Activated B cell treated with CpG ODN at 0.5 μM for 24 hours (primary cell): ENCODE data around the gene TBC1D23. TPM values are rescaled to one million over a fixed set of nuclear protein-coding genes. Genes with fewer than 3 reads are reported as not detected.

ENCODE experiments used
- ATAC-seq: fragments of 200-7000 bp; cut with Tn5 transposase; one replicate; pipeline ENCODE4 v1.10.0; 2021; ENCODE audit warnings: low read depth, mild to moderate bottlenecking, moderate library complexity
- CTCF ChIA-PET: fragments of 350-600 bp; sonication (Branson Sonifier 250); formaldehyde crosslinking; loops from one replicate; lab custom pipeline; 2021; ENCODE audit warnings: antibody characterized with exemption; lab: Charles Lee
- POLR2A ChIA-PET: fragments of 350-600 bp; sonication (Branson Sonifier 250); formaldehyde crosslinking; loops from one replicate; lab custom pipeline; 2021; ENCODE audit warnings: antibody characterized with exemption; lab: Charles Lee
- DNase-seq: peaks from one replicate; pipeline ENCODE4 v3.0.0; 2022
- H3K27ac Mint-ChIP-seq: one replicate; pipeline ENCODE4 v1.8.0; 2020; ENCODE audit warnings: mixed read lengths
- H3K27me3 Mint-ChIP-seq: one replicate; pipeline ENCODE4 v1.8.0; 2021; ENCODE audit warnings: mixed read lengths
- H3K36me3 Mint-ChIP-seq: one replicate; pipeline ENCODE4 v1.8.0; 2021; ENCODE audit warnings: low read depth, mixed read lengths
- H3K4me1 Mint-ChIP-seq: one replicate; pipeline ENCODE4 v1.8.0; 2021; ENCODE audit warnings: mixed read lengths
- H3K4me3 Mint-ChIP-seq: one replicate; pipeline ENCODE4 v1.8.0; 2020; ENCODE audit warnings: mild to moderate bottlenecking, mixed read lengths
- H3K9me3 Mint-ChIP-seq: one replicate; pipeline ENCODE4 v1.8.0; 2020; ENCODE audit warnings: mixed read lengths
- CTCF ChIP-seq: fragments of 200-600 bp; IDR thresholded peaks from one replicate; pipeline ENCODE4 v1.8.0; 2022; ENCODE audit warnings: antibody characterized with exemption, mild to moderate bottlenecking
- intact Hi-C: fragments of 100-400 bp; cut with micrococcal nuclease; formaldehyde crosslinking; loops from one replicate; pipeline ENCODE4 v1.15.1; 2024
- total RNA-seq: library from RNA; stranded (reverse); gene quantifications from 2 replicates; pipeline ENCODE4 v1.2.3, GENCODE V29; 2022

The TBC1D23 gene
- total RNA-seq, 1 donor from 2014 or later: 27.2 TPM

GRCh38 chr3:100311011-100311410, 50.2 kb downstream of the TBC1D23 start:
- DNase-seq (no peak), ATAC-seq (no peak)
- intact Hi-C loops: no loop called here
- H3K27ac Mint-ChIP-seq: no peak overlapping the region
- H3K4me1 Mint-ChIP-seq: no peaks in the 10 kb centered on the region
- H3K36me3 Mint-ChIP-seq: peaks cover 54% of the 10 kb centered on the region
- H3K9me3 Mint-ChIP-seq: no peaks in the 10 kb centered on the region
- no peaks in the 10 kb centered on the region for H3K27me3 Mint-ChIP-seq
- POLR2A ChIA-PET: no interaction called here
- CTCF ChIA-PET: no interaction called here
- no peak for TF ChIP-seq CTCF
- no peak overlapping the region for H3K4me3 Mint-ChIP-seq

GRCh38 chr3:100316641-100317069, 55.9 kb downstream of the TBC1D23 start:
- DNase-seq (no peak), ATAC-seq (peak; percentile 68)
- Mint-ChIP-seq H3K27me3 (no peaks in the 10 kb centered on the region), H3K36me3 (peaks cover 31% of the 10 kb centered on the region), H3K27ac (no peak overlapping the region), H3K9me3 (no peaks in the 10 kb centered on the region), H3K4me3 (no peak overlapping the region), H3K4me1 (peaks cover 2% of the 10 kb centered on the region)
- ChIA-PET POLR2A (interaction anchor here (1.3 kb wide), 1 partner anchor 19 kb away, joined by 5 read pairs; no protein-coding TSS in a partner anchor), CTCF (interaction anchor here (0.6 to 2.4 kb wide), 10 partner anchors 16 to 485 kb away, joined by 3 to 29 read pairs (median 3); no protein-coding TSS in a partner anchor)
- TF ChIP-seq CTCF: no peak
- intact Hi-C loops: loop anchor here (1.0 kb wide), 5 partner anchors 19 to 1065 kb away; no protein-coding TSS in a partner anchor

GRCh38 chr3:100317912-100318311, 57.1 kb downstream of the TBC1D23 start:
- no peak for ATAC-seq
- CTCF ChIA-PET: interaction anchor here (1.9 kb wide), 1 partner anchor 486 kb away, joined by 11 read pairs; no protein-coding TSS in a partner anchor
- Mint-ChIP-seq H3K27ac (no peak overlapping the region), H3K4me1 (peaks cover 2% of the 10 kb centered on the region), H3K9me3 (no peaks in the 10 kb centered on the region), H3K27me3 (no peaks in the 10 kb centered on the region), H3K36me3 (peaks cover 32% of the 10 kb centered on the region), H3K4me3 (no peak overlapping the region)
- intact Hi-C loops: no loop called here
- POLR2A ChIA-PET: no interaction called here
- TF ChIP-seq CTCF: no peak
- DNase-seq: no peak

GRCh38 chr3:100319951-100320350, 59.2 kb downstream of the TBC1D23 start:
- H3K9me3 Mint-ChIP-seq: no peaks in the 10 kb centered on the region
- no peak overlapping the region for H3K4me3 Mint-ChIP-seq
- H3K36me3 Mint-ChIP-seq: peaks cover 33% of the 10 kb centered on the region
- CTCF ChIA-PET: no interaction called here
- no peak overlapping the region for H3K27ac Mint-ChIP-seq
- ATAC-seq (no peak), DNase-seq (no peak)
- no peaks in the 10 kb centered on the region for H3K27me3 Mint-ChIP-seq
- intact Hi-C loops: no loop called here
- POLR2A ChIA-PET: interaction anchor here (0.7 kb wide), 1 partner anchor 12 kb away, joined by 8 read pairs; no protein-coding TSS in a partner anchor
- H3K4me1 Mint-ChIP-seq: peaks cover 2% of the 10 kb centered on the region
- TF ChIP-seq CTCF: no peak

GRCh38 chr3:100324044-100324443, 63.3 kb downstream of the TBC1D23 start:
- no peaks in the 10 kb centered on the region for H3K4me1 Mint-ChIP-seq
- POLR2A ChIA-PET: no interaction called here
- CTCF ChIA-PET: no interaction called here
- DNase-seq (no peak), ATAC-seq (no peak)
- no peaks in the 10 kb centered on the region for H3K27me3 Mint-ChIP-seq
- no peak overlapping the region for H3K4me3 Mint-ChIP-seq
- H3K9me3 Mint-ChIP-seq: peaks cover 4% of the 10 kb centered on the region
- no peak overlapping the region for H3K27ac Mint-ChIP-seq
- no peak for TF ChIP-seq CTCF
- intact Hi-C loops: no loop called here
- H3K36me3 Mint-ChIP-seq: peaks cover 42% of the 10 kb centered on the region
